Duodenal mucosa (tissue), 2 donors: Measurements from ENCODE around the gene LRRC4C.
"Not testable (repeated sequence)": the region's sequence is repeated elsewhere in the genome, so short reads cannot be mapped to it uniquely, and the experiment has no call there.

Experiments used
- H3K27ac ChIP-seq: one replicate; pipeline ENCODE4 v1.7.0; 2013; ENCODE audit warnings: low read depth, low read length
- H3K27me3 ChIP-seq, 2 donors: one replicate each; pipeline ENCODE4 v1.7.0; 2013; ENCODE audit warnings: low read length in 2 of 2, control low read depth in 1 of 2; ENCODE audit not compliant: insufficient read depth in 2 of 2, control insufficient read depth in 1 of 2
- H3K36me3 ChIP-seq, 2 donors: one replicate each; pipeline ENCODE4 v1.7.0; 2013; ENCODE audit warnings: low read length in 2 of 2, control low read depth in 1 of 2; ENCODE audit not compliant: insufficient read depth in 2 of 2, control insufficient read depth in 1 of 2
- H3K4me1 ChIP-seq, 2 donors: one replicate each; pipeline ENCODE4 v1.7.0; 2013; ENCODE audit warnings: low read length in 2 of 2, control low read depth in 1 of 2; ENCODE audit not compliant: insufficient read depth in 2 of 2, control insufficient read depth in 1 of 2
- H3K4me3 ChIP-seq, 2 donors: one replicate each; pipeline ENCODE4 v1.7.0; 2013; ENCODE audit warnings: low read length in 2 of 2, low read depth in 1 of 2
- H3K9ac ChIP-seq, 2 donors: one replicate each; pipeline ENCODE4 v1.7.0; 2013; ENCODE audit warnings: low read length in 2 of 2, low read depth in 1 of 2
- H3K9me3 ChIP-seq, 2 donors: one replicate each; pipeline ENCODE4 v1.7.0; 2013; ENCODE audit warnings: low read length in 2 of 2, control low read depth in 1 of 2; ENCODE audit not compliant: control insufficient read depth in 1 of 2

LRRC4C gene

DNA sequence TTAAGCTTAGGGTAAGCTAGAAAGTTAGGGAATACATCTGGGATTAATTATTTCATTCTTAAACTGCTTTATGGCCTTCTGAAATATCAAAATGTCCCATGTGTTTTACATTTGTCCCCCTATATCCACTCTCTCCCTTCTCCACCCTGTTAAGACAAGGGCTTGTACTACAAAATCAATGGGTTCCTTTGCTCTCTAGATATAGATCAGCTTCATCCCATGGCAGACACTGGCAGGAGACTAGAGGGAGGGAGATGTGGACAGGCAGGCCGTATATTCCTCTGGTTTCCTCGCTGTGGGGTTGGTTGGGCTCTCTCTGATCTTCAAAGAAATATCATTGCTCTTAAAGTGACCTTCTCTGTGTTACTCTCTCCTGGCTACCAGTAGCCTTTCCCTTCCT is 1281.0 kb downstream of the LRRC4C start:
- no peak overlapping the region for H3K4me3 ChIP-seq
- no peaks in the 10 kb centered on the region for H3K36me3 ChIP-seq
- H3K9me3 ChIP-seq, result no peaks in the 10 kb centered on the region
- H3K27ac ChIP-seq, result no peak overlapping the region
- H3K4me1 ChIP-seq, result no peaks in the 10 kb centered on the region
- no peaks in the 10 kb centered on the region for H3K27me3 ChIP-seq
- H3K9ac ChIP-seq, result no peak overlapping the region

DNA sequence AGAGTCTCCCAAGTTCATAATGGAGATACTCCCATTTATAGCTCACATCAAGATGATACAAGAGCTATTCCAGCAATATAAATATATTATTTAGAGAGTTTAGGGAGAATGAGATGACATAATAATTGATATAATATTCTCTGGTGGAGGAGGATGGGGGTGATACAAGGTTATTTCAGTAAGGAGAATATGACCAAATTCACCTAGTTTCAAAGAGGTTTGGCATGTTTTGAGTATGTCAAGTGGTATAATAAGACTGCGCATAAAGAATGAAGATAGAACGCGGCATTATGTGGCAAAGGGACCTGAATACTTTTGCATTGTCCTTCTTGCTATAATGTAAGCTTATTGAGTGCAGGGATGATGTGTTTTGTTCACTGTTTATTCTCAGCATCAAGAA is 1283.5 kb downstream of the LRRC4C start:
- Histone ChIP-seq H3K36me3 (no peaks in the 10 kb centered on the region), H3K27ac (no peak overlapping the region)

DNA sequence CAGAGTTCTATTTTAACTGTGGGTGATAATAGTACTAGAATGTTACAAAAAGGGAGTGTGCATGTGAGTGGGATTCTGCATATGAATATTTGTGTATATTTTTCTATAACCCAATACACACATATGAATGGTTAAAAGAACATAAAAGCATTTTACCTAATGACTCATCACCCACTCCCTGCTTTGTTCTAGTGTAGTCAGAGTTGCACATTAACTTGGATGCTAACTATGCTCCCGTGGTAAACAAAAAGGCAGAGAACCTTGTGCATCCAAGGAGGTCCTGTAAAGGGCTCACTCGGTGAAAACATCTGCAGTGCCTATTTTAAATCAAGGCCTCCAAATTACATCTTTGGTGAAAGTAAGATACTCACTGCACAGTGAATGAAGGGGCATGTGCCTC is 1289.4 kb downstream of the LRRC4C start:
- no peak overlapping the region for H3K27ac ChIP-seq
- no peaks in the 10 kb centered on the region for H3K4me1 ChIP-seq
- H3K27me3 ChIP-seq, result no peaks in the 10 kb centered on the region
- peaks cover 0 to 5% of the 10 kb centered on the region in 2 donors for H3K9me3 ChIP-seq
- no peak overlapping the region for H3K9ac ChIP-seq
- no peaks in the 10 kb centered on the region for H3K36me3 ChIP-seq
- no peak overlapping the region for H3K4me3 ChIP-seq

More for the DNA sequence above, 1283.5 kb downstream of the LRRC4C start:
- no peaks in the 10 kb centered on the region for H3K9me3 ChIP-seq
- no peak overlapping the region for H3K4me3 ChIP-seq
- no peaks in the 10 kb centered on the region for H3K27me3 ChIP-seq
- no peak overlapping the region for H3K9ac ChIP-seq
- H3K4me1 ChIP-seq, result no peaks in the 10 kb centered on the region

DNA sequence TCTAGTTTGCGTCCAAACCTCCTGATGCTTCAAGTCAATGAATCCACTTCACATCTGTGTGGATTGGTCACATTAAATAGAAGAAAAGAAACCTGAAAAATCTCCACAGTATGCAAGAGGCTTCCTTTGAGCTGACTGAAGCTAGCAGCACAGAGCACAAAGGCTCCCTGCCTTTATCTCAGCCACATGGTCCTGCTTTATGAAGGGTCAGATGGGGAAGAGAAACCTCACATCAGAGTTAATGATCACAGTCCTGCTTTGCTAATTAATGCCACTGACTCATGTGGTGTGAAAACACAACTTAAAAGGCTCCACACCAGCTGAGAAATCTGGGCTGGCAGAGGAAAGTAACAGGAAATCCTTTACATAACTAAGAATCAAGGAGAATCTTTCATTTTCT is 1291.0 kb downstream of the LRRC4C start:
- no peak overlapping the region for H3K27ac ChIP-seq
- no peaks in the 10 kb centered on the region for H3K4me1 ChIP-seq
- no peak overlapping the region for H3K4me3 ChIP-seq
- no peak overlapping the region for H3K9ac ChIP-seq
- no peaks in the 10 kb centered on the region for H3K27me3 ChIP-seq
- H3K9me3 ChIP-seq, result peaks cover 0 to 5% of the 10 kb centered on the region in 2 donors
- H3K36me3 ChIP-seq, result no peaks in the 10 kb centered on the region

DNA sequence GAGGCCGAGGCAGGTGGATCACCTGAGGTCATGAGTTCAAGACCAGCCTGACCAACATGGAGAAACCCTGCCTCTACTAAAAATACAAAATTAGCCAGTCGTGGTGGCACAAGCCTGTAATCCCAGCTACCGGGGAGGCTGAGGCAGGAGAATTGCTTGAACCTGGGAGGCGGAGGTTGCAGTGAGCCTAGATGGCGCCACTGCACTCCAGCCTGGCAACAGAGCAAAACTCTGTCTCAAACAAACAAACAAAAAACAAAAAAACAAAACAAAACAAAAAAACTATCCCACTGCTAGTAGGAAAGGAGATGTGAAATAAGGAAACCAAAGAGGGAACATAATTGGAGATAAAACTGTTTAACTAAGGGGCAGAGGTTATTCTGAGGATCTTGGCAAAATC is 1291.6 kb downstream of the LRRC4C start:
- H3K27me3 ChIP-seq, H3K36me3 ChIP-seq, H3K4me3 ChIP-seq, H3K9me3 ChIP-seq, H3K27ac ChIP-seq, H3K4me1 ChIP-seq, H3K9ac ChIP-seq: not testable (repeated sequence)

DNA sequence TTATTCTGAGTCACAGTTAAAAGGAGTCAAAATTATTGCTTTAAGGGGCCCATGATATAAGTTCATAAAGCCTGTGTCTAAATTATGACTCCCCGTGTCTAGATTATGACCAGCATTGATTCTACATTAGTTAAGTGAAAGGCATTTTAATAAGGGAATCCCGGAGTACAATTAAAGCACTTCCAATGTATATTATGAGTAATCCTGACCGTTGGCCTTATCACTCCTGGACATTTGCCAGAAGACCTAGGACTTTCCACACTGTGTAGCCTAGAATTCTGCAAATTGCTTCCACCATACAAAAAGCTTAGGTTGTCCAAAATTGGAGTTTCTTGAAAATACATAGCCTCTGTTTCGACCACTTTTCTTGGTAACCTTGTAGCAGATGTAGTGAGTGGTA is 1292.6 kb downstream of the LRRC4C start:
- Histone ChIP-seq H3K36me3 (no peaks in the 10 kb centered on the region), H3K27me3 (no peaks in the 10 kb centered on the region), H3K27ac (no peak overlapping the region), H3K4me3 (no peak overlapping the region), H3K9ac (no peak overlapping the region), H3K4me1 (no peaks in the 10 kb centered on the region), H3K9me3 (peaks cover 0 to 5% of the 10 kb centered on the region in 2 donors)

DNA sequence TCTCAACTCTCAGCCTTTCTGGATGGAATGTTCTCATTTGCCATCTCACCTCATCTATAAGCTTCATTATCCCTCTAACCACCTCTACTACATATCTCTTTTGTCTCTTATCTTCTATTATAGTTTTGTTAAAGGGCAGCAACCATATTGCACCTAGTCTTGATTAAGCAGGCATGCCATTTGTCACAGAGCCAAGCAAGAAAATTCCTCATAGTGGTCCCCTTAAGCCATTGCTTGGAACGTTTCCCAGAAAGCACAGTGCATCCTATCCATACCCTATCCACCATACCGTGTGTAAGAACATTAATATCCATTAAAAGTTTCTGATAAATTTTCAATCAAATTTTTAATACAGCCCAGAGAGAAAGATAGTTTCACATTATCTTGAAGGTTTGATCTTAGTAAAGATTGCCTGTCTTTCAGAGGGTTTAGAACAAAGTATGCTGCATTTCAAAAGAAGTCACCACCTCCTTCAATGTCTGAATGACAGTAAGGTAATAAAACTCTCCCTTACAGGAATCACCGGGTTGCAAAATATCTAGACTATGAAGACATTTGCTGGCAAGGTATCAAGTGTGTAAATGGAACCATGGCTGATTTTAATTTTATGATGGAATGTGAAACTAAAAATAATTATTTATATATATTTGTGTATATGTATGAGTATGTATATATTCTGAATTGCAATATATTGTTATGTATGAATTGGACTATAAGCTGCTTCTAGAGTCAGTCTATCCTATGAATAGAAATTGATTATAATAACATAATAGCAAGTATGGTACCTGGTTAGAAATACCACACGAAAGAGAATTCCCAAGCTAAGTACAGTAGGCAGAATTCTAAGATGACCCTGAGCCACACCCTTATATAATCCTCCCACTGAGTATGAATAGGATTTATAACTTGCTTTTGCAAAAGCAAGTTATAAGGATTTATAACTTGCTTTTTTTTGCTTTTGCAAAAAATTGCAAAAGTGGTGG is 1296.3 kb downstream of the LRRC4C start:
- Histone ChIP-seq H3K9ac (no peak overlapping the region), H3K27me3 (no peaks in the 10 kb centered on the region), H3K4me1 (no peaks in the 10 kb centered on the region), H3K4me3 (no peak overlapping the region), H3K9me3 (peaks cover 0 to 5% of the 10 kb centered on the region in 2 donors), H3K27ac (no peak overlapping the region), H3K36me3 (no peaks in the 10 kb centered on the region)

DNA sequence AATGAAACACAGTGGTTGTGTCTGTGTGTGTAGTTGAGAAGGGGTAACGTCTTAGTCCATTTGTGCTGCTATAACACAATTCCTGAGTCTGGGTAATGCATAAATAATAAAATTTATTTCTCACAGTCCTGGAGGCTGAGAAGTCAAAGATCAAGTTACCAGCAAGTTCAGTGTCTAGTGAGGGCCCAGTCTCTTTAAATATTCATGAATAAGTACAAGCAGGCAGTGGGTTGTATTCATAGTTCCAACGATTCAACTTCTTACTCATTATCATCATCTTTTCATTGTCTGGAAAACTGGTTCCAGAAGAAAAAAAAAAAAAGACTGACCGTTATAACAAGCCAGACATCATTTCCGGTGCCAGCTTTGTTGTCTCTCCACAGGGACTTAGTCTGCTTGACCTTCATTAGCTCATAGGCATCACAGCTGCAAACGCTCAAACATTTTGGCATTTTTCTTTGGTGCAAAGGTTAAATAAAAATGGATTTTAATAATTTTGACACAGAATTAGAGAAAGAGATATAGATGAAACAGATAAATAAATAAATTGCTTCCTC is 1297.5 kb downstream of the LRRC4C start:
- H3K9me3 ChIP-seq, result peaks cover 0 to 5% of the 10 kb centered on the region in 2 donors
- no peaks in the 10 kb centered on the region for H3K4me1 ChIP-seq
- H3K36me3 ChIP-seq, result no peaks in the 10 kb centered on the region
- no peak overlapping the region for H3K4me3 ChIP-seq
- no peak overlapping the region for H3K27ac ChIP-seq
- no peaks in the 10 kb centered on the region for H3K27me3 ChIP-seq
- no peak overlapping the region for H3K9ac ChIP-seq

DNA sequence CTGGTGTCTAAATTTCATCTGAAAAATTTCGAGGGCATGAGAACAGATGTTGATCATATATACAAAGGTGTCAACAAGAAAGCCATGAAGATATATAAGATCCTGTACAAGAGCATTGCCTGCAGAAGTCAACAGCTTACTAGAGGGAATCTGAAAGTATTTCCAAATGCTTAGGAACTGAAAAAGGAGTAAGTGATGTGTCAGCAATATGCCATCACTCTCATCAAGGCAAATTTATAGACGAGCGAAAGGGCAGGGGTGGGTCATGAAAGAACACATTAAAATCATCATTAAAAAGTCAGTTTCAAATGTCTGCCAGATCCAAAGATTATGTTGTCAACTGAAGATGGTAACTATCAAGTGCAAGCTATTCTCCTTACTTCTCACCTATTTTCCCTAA is 1299.0 kb downstream of the LRRC4C start:
- no peaks in the 10 kb centered on the region for H3K27me3 ChIP-seq
- H3K9me3 ChIP-seq, result no peaks in the 10 kb centered on the region
- no peaks in the 10 kb centered on the region for H3K36me3 ChIP-seq
- H3K4me1 ChIP-seq, result no peaks in the 10 kb centered on the region
- H3K27ac ChIP-seq, result no peak overlapping the region
- no peak overlapping the region for H3K4me3 ChIP-seq
- no peak overlapping the region for H3K9ac ChIP-seq

DNA sequence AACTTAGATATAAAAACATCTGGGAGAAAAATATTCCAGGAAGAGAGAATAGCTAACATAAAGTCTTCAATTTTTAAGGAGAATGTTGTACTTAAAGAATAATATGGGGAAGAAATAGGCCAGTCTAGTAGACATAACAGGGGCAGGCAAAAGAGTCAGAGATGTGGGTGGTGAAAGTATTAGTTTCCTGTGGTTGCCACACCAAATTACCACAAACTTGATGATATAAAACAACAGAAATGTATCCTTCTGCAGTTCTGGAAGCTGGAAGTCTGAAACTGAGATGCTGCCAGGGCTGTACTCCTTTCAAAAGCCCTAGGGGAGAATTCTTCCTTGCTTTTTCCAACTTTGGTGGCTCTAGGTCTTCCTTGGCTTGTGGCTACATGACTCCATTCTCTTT is 1309.7 kb downstream of the LRRC4C start:
- Histone ChIP-seq H3K36me3 (no peaks in the 10 kb centered on the region), H3K9ac (no peak overlapping the region), H3K4me1 (no peaks in the 10 kb centered on the region), H3K9me3 (no peaks in the 10 kb centered on the region), H3K27ac (no peak overlapping the region), H3K4me3 (no peak overlapping the region), H3K27me3 (no peaks in the 10 kb centered on the region)
